WTC11 (cell line): Measurements from ENCODE around the gene TUBGCP3. TPM values are rescaled to one million over a fixed set of nuclear protein-coding genes. Genes with fewer than 3 reads are reported as not detected.

ENCODE experiments used
- ATAC-seq: fragments of 200-7000 bp; cut with Tn5 transposase; 2 replicates; pipeline ENCODE4 v1.10.0; 2021; ENCODE audit warnings: mild to moderate bottlenecking, moderate library complexity
- CTCF ChIA-PET: fragments of 300-600 bp; sonication (Branson Sonifier 250); formaldehyde crosslinking; loops from one replicate; lab custom pipeline; 2021; ENCODE audit warnings: antibody characterized with exemption; lab: Charles Lee
- POLR2A ChIA-PET: fragments of 350-600 bp; sonication (Branson Sonifier 250); formaldehyde crosslinking; loops from one replicate; lab custom pipeline; 2021; ENCODE audit warnings: antibody characterized with exemption; lab: Charles Lee
- DNase-seq: peaks from one replicate; pipeline ENCODE4 v3.0.0; 2021; ENCODE audit warnings: low spot score
- H3K27ac Mint-ChIP-seq: 2 replicates; pipeline ENCODE4 v1.8.0; 2021; ENCODE audit warnings: mixed read lengths
- H3K27me3 Mint-ChIP-seq: 2 replicates; pipeline ENCODE4 v1.8.0; 2021; ENCODE audit warnings: low read depth, mild to moderate bottlenecking, moderate library complexity, mixed read lengths
- H3K36me3 Mint-ChIP-seq: 2 replicates; pipeline ENCODE4 v1.8.0; 2021; ENCODE audit warnings: mixed read lengths
- H3K4me1 Mint-ChIP-seq: 2 replicates; pipeline ENCODE4 v1.8.0; 2022; ENCODE audit warnings: mixed read lengths
- H3K4me3 Mint-ChIP-seq: 2 replicates; pipeline ENCODE4 v1.8.0; 2021; ENCODE audit warnings: mild to moderate bottlenecking, moderate library complexity, mixed read lengths
- H3K9me3 Mint-ChIP-seq: 2 replicates; pipeline ENCODE4 v1.8.0; 2021; ENCODE audit warnings: mixed read lengths
- AR ChIP-seq: fragments of 250-450 bp; sonication (Bioruptor Pico); IDR thresholded peaks from 2 replicates; pipeline ENCODE4 v1.9.0; 2021; ENCODE audit warnings: mild to moderate bottlenecking
- ARID4B ChIP-seq: sonication (generic); formaldehyde crosslinking; IDR thresholded peaks from 2 replicates; pipeline ENCODE4 v1.8.0; 2023; ENCODE audit warnings: missing genetic modification reagents, mild to moderate bottlenecking, borderline replicate concordance
- CBFB ChIP-seq: sonication (generic); formaldehyde crosslinking; IDR thresholded peaks from 2 replicates; pipeline ENCODE4 v1.8.1; 2022; ENCODE audit warnings: mild to moderate bottlenecking, low read depth, missing genetic modification reagents
- CREM ChIP-seq: sonication (generic); formaldehyde crosslinking; IDR thresholded peaks from 2 replicates; pipeline ENCODE4 v1.8.1; 2022; ENCODE audit warnings: mild to moderate bottlenecking, missing genetic modification reagents, moderate library complexity
- E2F1 ChIP-seq: sonication (generic); formaldehyde crosslinking; IDR thresholded peaks from 2 replicates; pipeline ENCODE4 v1.8.0; 2022; ENCODE audit warnings: mild to moderate bottlenecking, missing genetic modification reagents
- E2F5 ChIP-seq: sonication (generic); formaldehyde crosslinking; IDR thresholded peaks from 2 replicates; pipeline ENCODE4 v1.8.1; 2022; ENCODE audit warnings: mild to moderate bottlenecking, moderate library complexity, missing genetic modification reagents
- HMGA2 ChIP-seq: fragments of 250-450 bp; sonication (Bioruptor Pico); IDR thresholded peaks from 2 replicates; pipeline ENCODE4 v1.4.0; 2021; ENCODE audit warnings: mild to moderate bottlenecking, moderate library complexity
- IRF1 ChIP-seq: sonication (generic); formaldehyde crosslinking; IDR thresholded peaks from 2 replicates; pipeline ENCODE4 v1.8.0; 2023; ENCODE audit warnings: missing genetic modification reagents
- PRDM15 ChIP-seq: sonication (generic); formaldehyde crosslinking; IDR thresholded peaks from 2 replicates; pipeline ENCODE4 v1.8.0; 2022; ENCODE audit warnings: missing genetic modification reagents
- PRRX2 ChIP-seq: fragments of 250-450 bp; sonication (Bioruptor Pico); IDR thresholded peaks from 2 replicates; pipeline ENCODE4 v1.8.0; 2021; ENCODE audit warnings: mild to moderate bottlenecking
- SP1 ChIP-seq: sonication (generic); formaldehyde crosslinking; conservative IDR thresholded peaks from 2 replicates; pipeline ENCODE4 v1.8.1; 2022; ENCODE audit warnings: missing genetic modification reagents
- STAT6 ChIP-seq: sonication (generic); formaldehyde crosslinking; conservative IDR thresholded peaks from 2 replicates; pipeline ENCODE4 v1.8.1; 2023; ENCODE audit warnings: mild to moderate bottlenecking, low read depth, missing genetic modification reagents, moderate library complexity
- ZMAT4 ChIP-seq: fragments of 250-450 bp; sonication (Bioruptor Pico); IDR thresholded peaks from 2 replicates; pipeline ENCODE4 v1.9.0; 2021; ENCODE audit warnings: mild to moderate bottlenecking
- ZNF281 ChIP-seq: sonication (generic); formaldehyde crosslinking; IDR thresholded peaks from 2 replicates; pipeline ENCODE4 v1.8.0; 2023; ENCODE audit warnings: mild to moderate bottlenecking, missing genetic modification reagents
- total RNA-seq: library from RNA; stranded (reverse); gene quantifications from 3 replicates; pipeline ENCODE4 v1.2.3, GENCODE V29; 2021

TUBGCP3 gene
- total RNA-seq, 1 experiment from 2014 or later, result 29.9 TPM

- CTCF ChIA-PET, result interaction anchor here (0.7 to 1.7 kb wide), 2 partner anchors 31 to 96 kb away, joined by 3 to 4 read pairs; no protein-coding TSS in a partner anchor
- TF ChIP-seq CBFB (no peak), ARID4B (CRISPR knock-in tag) (no peak)
- TF ChIP-seq, all 79 proteins: peak for 0
- Mint-ChIP-seq H3K27ac (peak overlapping the region; percentile 17), H3K9me3 (peaks cover 6% of the 10 kb centered on the region), H3K27me3 (no peaks in the 10 kb centered on the region), H3K36me3 (peaks cover 11% of the 10 kb centered on the region), H3K4me3 (no peak overlapping the region), H3K4me1 (peaks cover 39% of the 10 kb centered on the region)
- ATAC-seq (no peak), DNase-seq (no peak)
- POLR2A ChIA-PET, result no interaction called here
Measured at GRCh38 chr13:112574416-112574815, 13.5 kb downstream of the TUBGCP3 start.

GRCh38 chr13:112573710-112574109 is 14.2 kb downstream of the TUBGCP3 start:
- Mint-ChIP-seq H3K4me3 (no peak overlapping the region), H3K27me3 (no peaks in the 10 kb centered on the region), H3K36me3 (peaks cover 11% of the 10 kb centered on the region), H3K27ac (no peak overlapping the region), H3K9me3 (peaks cover 3% of the 10 kb centered on the region), H3K4me1 (peaks cover 38% of the 10 kb centered on the region)
- CTCF ChIA-PET, result interaction anchor here (0.7 to 1.7 kb wide), 2 partner anchors 32 to 96 kb away, joined by 3 to 4 read pairs; no protein-coding TSS in a partner anchor
- no peak for ATAC-seq
- no peak for DNase-seq
- POLR2A ChIA-PET, result no interaction called here
- TF ChIP-seq SP1, result no peak
- TF ChIP-seq PRRX2, result no peak
- TF ChIP-seq HMGA2 (CRISPR knock-in tag), result no peak
- no peak for TF ChIP-seq IRF1
- no peak for TF ChIP-seq CREM (CRISPR knock-in tag)
- no peak for TF ChIP-seq E2F1
- TF ChIP-seq ZMAT4 (CRISPR knock-in tag), result no peak
- no peak for TF ChIP-seq AR (CRISPR knock-in tag)
- TF ChIP-seq STAT6 (CRISPR knock-in tag), result no peak
- TF ChIP-seq PRDM15, result no peak
- no peak for TF ChIP-seq ZNF281 (CRISPR knock-in tag)
- TF ChIP-seq E2F5 (CRISPR knock-in tag), result no peak
